Esophagus squamous epithelium (tissue), 5 donors: Measurements from ENCODE around the gene TMEM272. TPM values are rescaled to one million over a fixed set of nuclear protein-coding genes. Genes with fewer than 3 reads are reported as not detected.

Experiments
- DNase-seq: peaks from one replicate; lab custom pipeline; 2025; lab: John Stamatoyannopoulos, UW
- H3K27ac ChIP-seq, 4 donors: fragments of 200-600 bp; sonication (generic); one replicate each; pipeline ENCODE4 v1.5.1; 2016 to 2019; ENCODE audit warnings: mild to moderate bottlenecking in 1 of 4
- H3K27me3 ChIP-seq, 4 donors: fragments of 200-600 bp; sonication (generic); 1 replicate in 3 of 4; 2 replicates in 1 of 4; pipeline versions ENCODE4 v1.5.1 to v1.6.0; 2017 to 2021; ENCODE audit warnings: antibody characterized with exemption in 1 of 4
- H3K36me3 ChIP-seq, 3 donors: fragments of 200-600 bp; sonication (generic); one replicate each; pipeline ENCODE4 v1.5.1; 2016 to 2019
- H3K4me1 ChIP-seq, 3 donors: fragments of 200-600 bp; sonication (generic); one replicate each; pipeline ENCODE4 v1.5.1; 2017 to 2019
- H3K4me3 ChIP-seq, 4 donors: fragments of 200-600 bp; sonication (generic); 1 replicate in 3 of 4; 2 replicates in 1 of 4; pipeline ENCODE4 v1.5.1; 2016 to 2019; ENCODE audit warnings: mild to moderate bottlenecking in 2 of 4, moderate library complexity in 1 of 4
- H3K9me3 ChIP-seq, 3 donors: fragments of 200-600 bp; sonication (generic); one replicate each; pipeline ENCODE4 v1.5.1; 2016 to 2019
- CTCF ChIP-seq, 6 experiments: fragments of 450-650 bp in 4 of 6; fragments of 200-600 bp in 2 of 6; sonication (generic) in 2 of 6; IDR thresholded peaks; one replicate each; pipeline ENCODE4 v1.5.1; 2016 to 2019; ENCODE audit warnings: antibody characterized with exemption in 6 of 6, mild to moderate bottlenecking in 4 of 6, moderate library complexity in 4 of 6
- POLR2A ChIP-seq, 4 donors: fragments of 450-650 bp; IDR thresholded peaks; one replicate each; pipeline ENCODE4 v1.6.1; 2017; ENCODE audit warnings: antibody characterized with exemption in 4 of 4, mild to moderate bottlenecking in 4 of 4, moderate library complexity in 3 of 4
- WGBS, 2 donors: methylation state at CpG; one replicate each; pipeline ENCODE4 v1.1.5; 2018; 5-methylcytosine and 5-hydroxymethylcytosine counted together
- intact Hi-C: fragments of 100-400 bp; cut with DNase I; formaldehyde crosslinking; loops from one replicate; pipeline ENCODE4 v1.15.0; 2022
- total RNA-seq, 4 donors: library from RNA; depleted of rRNA; stranded (reverse); fragments of >200 nt; gene quantifications; one replicate each; pipeline ENCODE4 v1.1.0, GENCODE V29; 2016
- donor health status: DM: yes; HTN: yes; CAD: no.

TMEM272 gene
- total RNA-seq, 4 donors from 2014 or later, result not detected

GRCh38 chr13:51832471-51833152, 12.4 kb downstream of the TMEM272 start:
- no peak for DNase-seq
- TF ChIP-seq CTCF (IDR thresholded peaks at IDR 0.05) (peak in 5 of 6 experiments; percentile 27 to 54 (median 34)), POLR2A (IDR thresholded peaks at IDR 0.05) (no peak)
- H3K4me1 ChIP-seq, result no peaks in the 10 kb centered on the region
- H3K27me3 ChIP-seq, result no peaks in the 10 kb centered on the region
- intact Hi-C loops, result no loop called here
- no peak overlapping the region for H3K4me3 ChIP-seq
- 56 to 65% methylated on average over 6 of the region's 6 CpGs for WGBS, 2 donors
- H3K36me3 ChIP-seq, result no peaks in the 10 kb centered on the region
- H3K9me3 ChIP-seq, result no peaks in the 10 kb centered on the region
- H3K27ac ChIP-seq, result no peak overlapping the region

GRCh38 chr13:51831519-51831918, 13.5 kb downstream of the TMEM272 start:
- no peak for TF ChIP-seq POLR2A (IDR thresholded peaks at IDR 0.05)
- TF ChIP-seq CTCF (IDR thresholded peaks at IDR 0.05), result no peak
- no peak overlapping the region for H3K4me3 ChIP-seq
- H3K27me3 ChIP-seq, result no peaks in the 10 kb centered on the region
- DNase-seq, result no peak
- intact Hi-C loops, result no loop called here
- H3K9me3 ChIP-seq, result no peaks in the 10 kb centered on the region
- peaks cover 4 to 5% (median 5%) of the 10 kb centered on the region in 3 donors for H3K4me1 ChIP-seq
- H3K36me3 ChIP-seq, result no peaks in the 10 kb centered on the region
- WGBS, 2 donors, result 86 to 96% methylated on average over 5 of the region's 5 CpGs
- H3K27ac ChIP-seq, result no peak overlapping the region

GRCh38 chr13:51829568-51829899, 15.4 kb downstream of the TMEM272 start:
- H3K4me3 ChIP-seq, result no peak overlapping the region
- no peaks in the 10 kb centered on the region for H3K27me3 ChIP-seq
- no peak overlapping the region for H3K27ac ChIP-seq
- no peaks in the 10 kb centered on the region for H3K9me3 ChIP-seq
- intact Hi-C loops, result no loop called here
- no peak for DNase-seq
- no peaks in the 10 kb centered on the region for H3K36me3 ChIP-seq
- TF ChIP-seq CTCF (IDR thresholded peaks at IDR 0.05), result no peak
- WGBS, 2 donors, result 82 to 92% methylated on average over 2 of the region's 2 CpGs
- peaks cover 6 to 23% (median 11%) of the 10 kb centered on the region in 3 donors for H3K4me1 ChIP-seq

- no peak overlapping the region for H3K27ac ChIP-seq
- H3K4me3 ChIP-seq, result no peak overlapping the region
- TF ChIP-seq POLR2A (IDR thresholded peaks at IDR 0.05) (no peak), CTCF (IDR thresholded peaks at IDR 0.05) (no peak)
- H3K36me3 ChIP-seq, result no peaks in the 10 kb centered on the region
- no peaks in the 10 kb centered on the region for H3K27me3 ChIP-seq
- no peaks in the 10 kb centered on the region for H3K9me3 ChIP-seq
- intact Hi-C loops, result no loop called here
- no peak for DNase-seq
- 77 to 81% methylated on average over 6 to 8 of the region's 8 CpGs for WGBS, 2 donors
- peaks cover 6 to 26% (median 11%) of the 10 kb centered on the region in 3 donors for H3K4me1 ChIP-seq
Measured at GRCh38 chr13:51828730-51829567, 16.0 kb downstream of the TMEM272 start.

GRCh38 chr13:51827254-51827653, 17.7 kb downstream of the TMEM272 start:
- no peaks in the 10 kb centered on the region for H3K27me3 ChIP-seq
- 75 to 80% methylated on average over 4 of the region's 4 CpGs for WGBS, 2 donors
- TF ChIP-seq CTCF (IDR thresholded peaks at IDR 0.05), result no peak
- no peak for TF ChIP-seq POLR2A (IDR thresholded peaks at IDR 0.05)
- H3K4me3 ChIP-seq, result no peak overlapping the region
- no peaks in the 10 kb centered on the region for H3K9me3 ChIP-seq
- DNase-seq, result no peak
- peaks cover 6 to 26% (median 11%) of the 10 kb centered on the region in 3 donors for H3K4me1 ChIP-seq
- H3K36me3 ChIP-seq, result no peaks in the 10 kb centered on the region
- intact Hi-C loops, result no loop called here
- no peak overlapping the region for H3K27ac ChIP-seq
